ENCODE results near the gene AATK.

DNA sequence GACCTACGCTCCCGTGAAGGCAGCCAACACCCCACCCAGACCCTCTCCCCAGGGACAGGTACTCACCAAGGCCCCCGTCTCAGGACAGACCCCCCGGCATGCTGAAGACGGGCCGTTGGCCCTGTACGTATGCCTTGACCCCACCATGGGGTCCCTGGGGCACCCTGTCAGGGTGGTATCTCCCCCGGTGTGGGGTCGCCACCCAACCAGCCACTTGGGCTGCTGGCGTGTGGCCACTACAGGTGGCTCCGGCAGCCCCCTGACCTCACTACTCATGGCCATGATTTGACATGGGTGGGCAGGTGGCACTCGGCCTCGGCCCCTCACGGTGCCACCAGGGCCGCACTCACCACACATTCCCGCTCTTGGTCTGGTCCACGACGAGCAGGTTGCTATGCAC is 41.6 kb downstream of the AATK start:
- TF ChIP-seq, protein P1, sequence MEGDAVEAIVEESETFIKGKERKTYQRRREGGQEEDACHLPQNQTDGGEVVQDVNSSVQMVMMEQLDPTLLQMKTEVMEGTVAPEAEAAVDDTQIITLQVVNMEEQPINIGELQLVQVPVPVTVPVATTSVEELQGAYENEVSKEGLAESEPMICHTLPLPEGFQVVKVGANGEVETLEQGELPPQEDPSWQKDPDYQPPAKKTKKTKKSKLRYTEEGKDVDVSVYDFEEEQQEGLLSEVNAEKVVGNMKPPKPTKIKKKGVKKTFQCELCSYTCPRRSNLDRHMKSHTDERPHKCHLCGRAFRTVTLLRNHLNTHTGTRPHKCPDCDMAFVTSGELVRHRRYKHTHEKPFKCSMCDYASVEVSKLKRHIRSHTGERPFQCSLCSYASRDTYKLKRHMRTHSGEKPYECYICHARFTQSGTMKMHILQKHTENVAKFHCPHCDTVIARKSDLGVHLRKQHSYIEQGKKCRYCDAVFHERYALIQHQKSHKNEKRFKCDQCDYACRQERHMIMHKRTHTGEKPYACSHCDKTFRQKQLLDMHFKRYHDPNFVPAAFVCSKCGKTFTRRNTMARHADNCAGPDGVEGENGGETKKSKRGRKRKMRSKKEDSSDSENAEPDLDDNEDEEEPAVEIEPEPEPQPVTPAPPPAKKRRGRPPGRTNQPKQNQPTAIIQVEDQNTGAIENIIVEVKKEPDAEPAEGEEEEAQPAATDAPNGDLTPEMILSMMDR (IDR thresholded peaks at IDR 0.05) = no peak
- TF ChIP-seq POLR2A (IDR thresholded peaks at IDR 0.05) = no peak
